ENCODE measurements around the gene MEA1.
"Not testable (repeated sequence)": the region's sequence is repeated elsewhere in the genome, so short reads cannot be mapped to it uniquely, and the experiment has no call there.

MEA1 gene

DNA sequence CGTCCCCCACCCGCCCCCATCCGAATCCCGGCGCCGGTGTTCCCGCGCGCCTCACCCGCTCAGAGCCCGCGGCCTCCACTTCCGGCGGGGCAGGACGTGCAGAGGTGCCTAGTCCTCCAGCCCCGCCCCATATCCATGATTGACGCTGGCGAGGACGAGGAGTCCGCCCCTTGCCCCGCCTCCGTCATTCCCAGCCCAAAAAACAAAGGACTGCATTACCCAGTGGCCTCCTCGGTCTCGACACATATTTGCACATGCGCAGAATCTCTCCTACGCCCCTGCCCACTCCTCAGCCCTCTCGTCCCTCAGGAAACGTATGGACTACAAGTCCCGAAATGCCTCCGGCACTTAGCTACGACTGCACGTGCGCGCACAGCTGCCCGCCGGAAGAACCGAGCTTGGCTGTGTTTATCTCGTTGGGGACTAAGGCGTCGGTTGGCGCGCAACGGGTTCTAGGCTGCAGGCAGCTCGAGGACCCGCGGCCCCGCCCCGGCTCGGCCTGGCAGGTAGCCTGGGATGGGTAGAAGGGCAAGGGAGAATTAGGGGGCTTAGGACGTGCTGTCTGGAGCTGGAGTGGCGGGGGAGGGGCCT lies at the start of gene MEA1, which contains the start of gene KLHDC3:
Gene MEA1 (minus strand): TSS at position 104 of the 591 bp plus-strand sequence. CDS start 133 bp downstream, outside the sequence.
Gene KLHDC3 (plus strand): TSS at position 407 of the 591 bp plus-strand sequence. CDS start 2,944 bp downstream, outside the sequence.
- DNase-seq (ENCODE audit: low read depth in 2 of 2) = peak; percentile 96 to 99

DNA sequence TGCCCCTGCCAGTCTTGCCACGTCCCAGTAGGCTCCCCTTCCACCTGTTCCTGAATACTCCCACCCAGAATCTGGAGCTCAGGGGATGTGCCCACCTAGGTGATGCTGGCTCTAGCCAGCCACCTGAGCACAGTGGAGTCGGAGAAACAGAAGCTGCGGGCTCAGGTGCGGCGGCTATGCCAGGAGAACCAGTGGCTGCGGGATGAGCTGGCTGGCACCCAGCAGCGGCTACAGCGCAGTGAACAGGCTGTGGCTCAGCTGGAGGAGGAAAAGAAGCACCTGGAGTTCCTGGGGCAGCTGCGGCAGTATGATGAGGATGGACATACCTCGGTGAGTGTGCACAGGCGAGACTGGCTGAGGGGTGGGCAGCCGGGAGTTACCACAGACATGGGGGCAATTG lies 49.1 kb upstream of the MEA1 start:
- no peak for DNase-seq (ENCODE audit: low read depth in 2 of 2)

DNA sequence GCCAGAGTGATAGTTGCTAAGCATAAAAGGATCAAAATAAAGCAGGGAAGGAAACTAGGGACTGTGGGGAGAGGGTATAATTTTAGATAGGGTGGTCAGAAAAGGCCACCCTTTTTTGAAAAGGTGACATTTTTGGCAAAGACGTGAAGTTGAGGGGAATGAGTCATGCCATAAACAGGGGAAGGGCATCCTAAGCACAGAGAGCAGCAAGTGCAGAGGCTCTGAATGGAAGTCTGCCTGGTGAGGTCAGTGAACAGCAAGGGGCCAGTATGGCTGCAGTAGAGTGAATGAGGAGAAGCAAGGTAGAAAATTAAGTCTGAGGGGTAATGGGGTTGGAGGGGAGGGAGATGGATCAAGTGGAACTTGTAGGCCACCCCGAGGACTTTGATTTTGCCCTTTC lies 48.1 kb upstream of the MEA1 start:
- DNase-seq (ENCODE audit: low read depth in 2 of 2) = no peak

DNA sequence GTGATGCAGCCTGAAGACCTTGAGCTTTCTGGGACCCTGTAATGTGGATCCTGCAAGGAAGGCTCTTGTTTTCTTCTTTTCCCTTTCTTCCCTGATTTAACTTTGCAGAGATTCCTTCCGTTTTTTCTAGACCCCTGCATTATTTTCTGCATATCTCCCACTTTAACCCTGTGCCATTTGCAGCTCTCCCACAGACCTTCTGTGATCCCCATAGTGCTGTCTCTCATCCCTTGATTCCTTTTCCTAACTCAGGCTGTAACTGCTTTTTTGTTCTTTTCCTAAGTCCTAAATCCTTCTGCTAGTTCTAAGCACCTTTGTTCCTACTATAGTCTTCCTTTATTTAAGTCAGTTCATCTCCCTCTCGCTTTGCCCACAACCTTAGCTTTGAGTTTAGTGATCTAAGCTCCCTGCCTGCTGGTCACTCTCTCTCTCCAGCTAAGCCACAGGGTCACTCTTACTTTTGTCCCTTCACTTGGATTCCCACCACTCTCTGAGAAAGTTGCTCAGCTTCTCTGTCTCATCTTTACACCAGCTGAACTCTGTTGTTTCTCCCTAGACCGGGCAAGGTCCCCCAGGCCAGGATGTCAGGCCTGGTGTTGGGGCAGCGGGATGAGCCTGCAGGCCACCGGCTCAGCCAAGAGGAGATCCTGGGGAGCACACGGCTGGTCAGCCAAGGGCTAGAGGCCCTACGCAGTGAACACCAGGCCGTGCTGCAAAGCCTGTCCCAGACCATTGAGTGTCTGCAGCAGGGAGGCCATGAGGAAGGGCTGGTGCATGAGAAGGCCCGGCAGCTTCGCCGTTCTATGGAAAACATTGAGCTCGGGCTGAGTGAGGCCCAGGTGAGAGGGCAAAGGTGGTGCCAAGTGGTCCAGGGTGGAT lies 47.2 kb upstream of the MEA1 start:
- DNase-seq (ENCODE audit: low read depth in 2 of 2) = no peak

DNA sequence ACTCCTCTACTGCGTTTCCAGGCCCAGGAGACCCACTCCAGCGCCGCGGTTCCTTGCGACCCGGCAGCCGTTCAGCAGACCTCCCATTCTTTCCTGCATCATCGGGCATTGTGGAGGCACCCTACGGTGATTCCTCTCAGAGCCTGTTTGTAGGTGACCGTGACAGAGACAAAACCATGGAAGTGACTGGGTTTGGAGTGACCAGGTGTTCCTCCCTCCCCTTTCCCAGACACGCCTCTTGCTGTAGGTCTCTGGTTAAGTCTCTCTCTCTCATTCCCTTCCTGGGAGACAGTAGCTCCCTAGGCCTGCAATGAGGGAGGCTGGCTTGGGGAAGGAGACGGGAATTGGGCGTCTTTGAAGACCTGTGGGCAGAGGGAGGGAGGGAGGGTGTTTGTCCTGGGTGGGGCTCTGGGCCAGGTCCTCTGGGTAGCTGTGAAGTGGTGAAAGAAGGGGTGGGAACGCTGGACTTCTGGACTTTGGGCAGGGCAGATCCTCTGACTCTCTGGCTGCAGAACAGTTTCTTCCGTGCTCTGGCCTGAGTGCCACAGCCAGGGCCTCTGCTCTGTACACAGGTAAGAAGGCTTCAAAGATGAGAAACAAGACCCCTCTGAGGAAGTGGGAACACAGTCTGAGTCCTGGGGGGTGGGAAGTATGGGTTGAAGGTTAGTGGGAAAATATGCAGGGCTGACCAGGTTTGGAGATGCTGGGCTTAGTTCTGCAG lies 46.4 kb upstream of the MEA1 start:
- DNase-seq (ENCODE audit: low read depth in 2 of 2) = no peak

DNA sequence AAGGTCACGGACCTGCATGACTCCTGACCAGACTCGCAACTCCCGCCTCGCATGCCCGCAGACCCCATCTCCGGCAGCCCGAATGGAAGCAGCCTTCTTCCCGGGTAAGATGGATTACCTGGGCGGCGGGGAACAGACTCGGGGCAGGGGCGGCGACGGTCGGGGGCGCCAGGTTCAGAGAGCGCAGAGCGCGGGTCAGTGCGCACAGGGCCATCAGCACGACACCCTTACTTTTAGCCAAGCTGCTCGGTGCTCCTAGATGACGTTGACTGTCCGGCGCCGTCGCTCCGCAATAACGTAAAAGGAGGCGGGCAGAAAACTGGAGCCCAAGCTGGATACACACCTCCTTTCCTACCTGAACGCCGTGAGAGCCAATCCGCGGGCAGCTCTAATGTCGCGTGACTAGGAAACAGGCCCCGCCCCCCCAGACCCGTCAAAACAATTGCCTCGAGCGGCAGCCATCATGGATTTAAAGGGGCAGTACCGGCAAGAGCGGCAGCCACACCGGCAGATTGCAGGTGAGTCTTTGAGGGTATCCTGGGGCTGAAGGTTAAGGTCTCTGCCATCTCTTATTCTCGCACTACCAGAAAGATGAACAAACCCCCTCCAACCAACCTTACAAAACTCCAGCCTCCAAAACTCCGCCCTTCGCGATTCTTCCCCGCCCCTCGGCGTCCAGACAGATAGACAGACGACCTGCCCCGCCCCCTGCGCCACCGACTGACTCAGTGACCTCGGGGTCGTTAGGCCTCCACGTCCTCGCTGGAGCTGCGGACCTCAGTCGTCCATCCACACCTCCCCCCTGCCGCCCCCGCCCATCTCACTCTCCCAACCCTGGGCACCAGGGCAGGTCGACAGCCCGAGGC lies 45.7 kb upstream of the MEA1 start, which contains the start of the genes KLC4 and MRPL2:
Gene KLC4 (plus strand): TSS at position 464 of the 866 bp plus-strand sequence. CDS start 1,705 bp downstream, outside the sequence.
Gene MRPL2 (minus strand): TSS at position 267 of the 866 bp plus-strand sequence. CDS start 53 bp downstream, at position 214.
- peak; percentile 97 to 98 for DNase-seq (ENCODE audit: low read depth in 2 of 2)

DNA sequence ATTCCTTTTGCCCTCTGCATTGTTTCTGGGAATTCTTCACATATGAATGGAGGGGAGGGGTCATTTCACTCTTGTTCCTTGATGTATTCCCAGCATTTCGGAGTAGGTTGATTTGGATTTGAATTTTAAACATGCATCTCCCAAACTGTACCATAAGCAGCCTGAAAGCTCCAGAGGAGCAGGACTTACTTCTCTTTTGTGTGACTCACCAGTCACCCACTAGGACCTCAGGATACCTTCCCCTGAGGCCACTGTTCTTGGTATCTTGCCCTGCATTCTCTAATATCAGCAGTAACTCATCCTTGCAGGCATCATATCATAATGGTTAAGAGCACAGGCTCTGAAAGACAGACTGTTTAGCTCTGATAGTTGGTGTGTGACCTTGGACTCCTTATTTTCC lies 44.8 kb upstream of the MEA1 start:
- no peak for DNase-seq (ENCODE audit: low read depth in 2 of 2)

DNA sequence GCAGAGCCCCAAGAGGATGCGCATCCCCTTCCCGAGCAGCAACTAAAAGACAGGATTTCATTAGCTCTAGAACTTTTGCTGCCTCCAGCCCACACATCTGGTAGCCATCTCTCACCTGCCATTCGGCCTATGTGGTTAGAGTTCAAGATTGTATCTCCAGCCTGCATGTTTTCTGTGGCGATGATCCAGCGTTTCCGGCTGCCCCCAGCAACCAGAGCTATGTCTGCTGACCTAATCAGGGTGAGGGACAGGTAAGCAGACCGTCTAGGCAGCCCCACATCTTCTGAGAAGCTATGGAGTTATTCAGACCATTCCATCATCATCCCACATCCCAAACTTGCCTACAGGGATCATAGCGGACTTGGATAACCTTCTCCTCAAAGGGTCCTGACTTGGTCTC lies 42.2 kb upstream of the MEA1 start:
- no peak for DNase-seq (ENCODE audit: low read depth in 2 of 2)

DNA sequence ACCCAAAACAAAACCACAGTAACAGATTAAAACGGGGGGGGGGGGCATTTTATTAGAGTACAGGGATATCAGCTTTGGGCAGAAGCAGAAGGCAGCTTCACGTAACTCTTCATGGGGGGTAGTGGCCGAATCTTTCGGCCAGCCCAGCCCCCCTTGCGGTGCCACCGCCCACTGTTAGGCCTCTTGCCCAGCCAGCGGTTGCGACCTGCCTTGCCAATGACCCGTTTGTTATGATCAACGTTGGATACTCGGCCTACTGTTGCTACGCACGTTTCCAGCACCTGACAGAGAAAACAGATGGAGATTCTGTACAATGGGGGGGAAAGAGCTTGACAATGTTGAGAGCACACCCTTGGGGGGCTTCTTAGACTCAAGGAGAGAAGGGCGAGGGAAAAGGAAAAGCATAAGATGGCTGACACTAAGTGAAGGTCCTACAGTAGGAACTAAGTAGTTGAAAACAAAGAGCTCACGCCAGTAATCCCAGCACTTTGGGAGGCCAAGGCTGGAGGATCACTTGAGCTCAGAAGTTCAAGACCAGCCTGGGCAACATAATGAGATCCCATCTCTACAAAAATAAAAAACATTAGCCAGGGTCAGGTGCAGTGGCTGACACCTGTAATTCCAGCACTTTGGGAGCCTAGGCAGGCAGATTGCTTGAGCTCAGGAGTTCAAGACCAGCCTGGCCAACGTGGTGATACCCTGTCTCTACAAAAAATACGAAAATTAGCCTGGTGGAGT lies 40.6 kb upstream of the MEA1 start:
- DNase-seq (ENCODE audit: low read depth in 2 of 2) = no peak

DNA sequence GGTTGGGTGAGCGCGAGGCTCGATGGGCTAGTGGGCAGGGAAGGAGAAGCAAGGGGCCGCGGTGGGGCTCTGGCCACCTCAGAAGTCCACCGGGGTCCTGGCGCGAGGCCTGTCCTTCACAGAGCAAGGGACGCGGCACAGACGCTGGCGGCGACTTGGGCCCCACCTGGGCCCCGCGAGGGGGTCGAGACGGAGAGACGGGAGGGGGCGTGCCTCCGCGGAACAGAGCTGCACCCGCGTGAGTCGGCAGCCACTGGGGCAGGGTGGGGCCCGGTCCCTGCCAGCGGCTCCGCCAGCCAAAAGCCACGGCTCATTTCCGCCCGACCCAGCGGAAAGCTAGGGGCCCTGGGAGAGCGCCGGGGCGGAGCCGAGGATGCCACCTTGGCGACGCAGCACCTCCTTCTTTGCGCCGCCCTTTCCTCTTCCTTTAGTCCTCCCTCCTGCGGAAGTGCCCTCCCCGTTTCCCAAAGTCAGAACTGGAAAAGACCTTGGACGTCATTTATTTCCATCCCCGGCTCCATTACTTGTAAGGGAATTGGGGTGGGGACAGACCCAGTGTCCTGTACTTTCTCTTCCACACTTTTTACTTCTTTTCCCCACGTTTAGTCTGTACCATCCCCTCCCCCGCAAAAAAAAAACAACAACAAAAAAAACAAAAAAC lies 39.9 kb upstream of the MEA1 start, which contains the start of gene CUL7:
Gene CUL7 (minus strand): TSS at position 307 of the 661 bp plus-strand sequence. CDS start 1,063 bp downstream, outside the sequence.
- peak; percentile 85 to 87 for DNase-seq (ENCODE audit: low read depth in 2 of 2)

DNA sequence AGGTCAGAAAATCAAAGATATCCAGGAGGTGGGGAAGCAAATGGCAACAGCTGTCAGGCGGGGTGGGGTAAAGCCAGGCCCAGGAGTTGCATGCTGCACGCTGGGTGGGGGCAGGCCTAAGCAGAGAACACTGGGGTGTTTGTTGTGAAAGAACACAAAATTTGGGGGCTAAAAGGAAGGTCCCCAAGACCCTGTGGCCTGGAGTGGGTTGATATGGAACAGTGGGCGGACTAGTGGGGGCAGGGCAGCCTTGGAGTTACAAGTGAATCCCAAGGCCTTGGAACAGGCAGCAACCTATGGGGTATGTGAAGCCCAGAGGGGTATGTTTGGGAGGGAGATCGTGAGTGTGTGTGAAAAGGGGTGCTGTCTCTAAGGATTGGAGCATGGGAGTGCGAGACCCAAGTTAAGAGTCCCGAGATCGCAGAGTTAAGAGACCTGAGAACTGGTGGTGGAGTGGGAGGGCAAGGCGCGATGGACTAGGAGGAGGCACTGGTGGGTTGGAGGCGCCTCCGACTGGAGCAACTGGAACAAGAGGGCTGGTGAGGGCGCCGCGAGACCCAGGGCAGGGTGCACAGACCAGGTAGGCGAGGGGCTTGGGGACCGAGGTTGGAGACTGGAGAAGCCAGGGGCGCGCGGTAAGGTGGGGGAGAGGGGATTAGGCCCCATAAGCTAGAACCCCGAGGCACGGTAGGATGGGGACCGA lies 39.2 kb upstream of the MEA1 start:
- DNase-seq (ENCODE audit: low read depth in 2 of 2) = peak in 1 of 2 experiments; percentile 10

DNA sequence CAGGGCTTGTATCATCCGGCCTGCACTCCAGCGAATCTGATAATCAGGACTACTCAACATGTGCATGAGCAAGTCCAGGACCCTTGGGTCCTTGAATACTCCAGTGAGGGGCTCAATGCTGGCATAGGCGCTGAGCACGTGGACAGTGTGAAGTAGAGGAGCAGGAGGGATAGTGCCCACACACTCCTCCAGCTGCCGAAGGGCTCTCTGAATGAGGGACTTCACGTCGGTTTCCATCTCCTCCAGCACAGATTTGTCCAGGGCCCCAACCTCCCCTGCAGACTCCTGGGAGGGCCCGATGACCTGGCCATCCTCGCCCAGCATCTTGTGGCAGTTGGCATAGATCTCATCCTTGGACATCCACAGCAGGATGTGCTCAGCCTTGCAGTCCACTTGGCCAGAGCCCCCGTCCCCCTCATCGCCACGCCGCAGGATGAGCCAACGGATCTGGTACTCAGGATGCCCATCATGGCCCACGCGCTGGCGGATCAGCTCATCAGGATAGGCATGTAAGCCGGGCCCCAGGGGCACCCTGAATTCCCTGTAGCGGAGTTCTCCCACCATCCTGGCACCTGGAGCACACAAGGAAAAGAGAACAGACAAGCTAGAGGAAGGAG lies 38.6 kb upstream of the MEA1 start:
- no peak for DNase-seq (ENCODE audit: low read depth in 2 of 2)

DNA sequence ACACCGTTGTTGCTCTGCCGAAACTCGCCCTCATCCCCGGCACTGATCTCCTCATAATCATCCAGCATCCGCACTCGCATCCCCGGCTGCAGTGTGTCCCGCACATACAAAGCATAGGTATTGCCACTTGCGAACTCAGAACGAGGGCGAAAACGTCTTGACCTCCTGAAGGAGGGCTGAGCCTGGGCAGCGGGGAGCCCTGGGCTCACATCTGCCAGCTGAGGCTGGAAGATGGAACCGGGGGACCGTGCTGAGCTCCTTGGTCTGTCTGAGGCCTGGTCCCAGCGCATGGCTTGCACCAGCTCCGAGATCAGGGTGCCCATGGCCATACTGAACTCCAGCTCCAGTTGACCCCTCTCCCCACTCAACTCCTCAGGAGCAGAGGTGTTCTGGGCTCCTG lies 37.2 kb upstream of the MEA1 start:
- DNase-seq (ENCODE audit: low read depth in 2 of 2) = no peak

DNA sequence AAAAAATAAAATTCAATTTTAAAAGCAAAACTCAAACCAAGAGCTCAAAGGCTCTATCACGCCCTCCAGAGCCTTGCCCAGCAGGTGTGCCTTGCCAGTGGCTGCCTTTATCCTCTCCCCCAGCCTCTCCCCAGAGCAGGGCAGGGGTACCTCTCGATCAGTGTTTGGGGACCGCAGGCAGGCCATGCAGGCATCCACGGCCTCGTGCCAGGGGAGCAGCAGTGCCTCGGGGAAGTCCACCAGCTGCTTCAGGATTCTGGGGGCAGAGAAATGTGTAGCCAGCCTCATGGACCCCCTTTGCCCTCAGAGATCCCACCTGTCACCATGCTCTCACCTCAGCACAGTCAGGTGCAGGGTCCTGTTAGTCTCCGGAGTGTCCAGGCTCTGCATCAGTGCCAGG lies 34.3 kb upstream of the MEA1 start:
- no peak for DNase-seq (ENCODE audit: low read depth in 2 of 2)

DNA sequence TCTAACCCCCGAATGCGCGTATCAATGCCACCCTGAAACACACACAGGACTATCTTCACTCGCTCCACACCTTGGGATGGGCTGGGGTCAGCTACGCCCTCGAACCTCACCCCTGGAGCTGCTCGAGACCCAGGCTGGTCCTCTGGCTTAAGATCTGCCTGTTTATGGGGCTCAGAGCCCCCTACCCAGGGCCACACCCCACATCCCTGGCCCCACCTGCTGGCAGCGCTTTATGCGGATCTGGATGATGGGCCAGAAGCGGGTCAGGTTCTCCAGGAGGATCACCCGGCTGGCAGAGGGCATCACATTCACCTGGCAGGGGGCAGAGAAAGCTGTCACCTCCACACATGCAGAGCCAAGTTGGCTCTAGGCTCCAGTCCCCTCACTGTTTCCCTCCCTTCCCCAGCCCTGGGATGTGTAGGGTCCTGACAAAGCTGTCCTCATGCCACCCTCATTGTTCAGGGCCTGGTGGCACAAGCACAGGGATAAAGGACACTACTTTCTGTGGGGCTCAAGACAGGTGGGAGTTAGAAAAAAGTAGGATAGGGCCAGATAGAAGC lies 31.7 kb upstream of the MEA1 start:
- DNase-seq (ENCODE audit: low read depth in 2 of 2) = no peak

DNA sequence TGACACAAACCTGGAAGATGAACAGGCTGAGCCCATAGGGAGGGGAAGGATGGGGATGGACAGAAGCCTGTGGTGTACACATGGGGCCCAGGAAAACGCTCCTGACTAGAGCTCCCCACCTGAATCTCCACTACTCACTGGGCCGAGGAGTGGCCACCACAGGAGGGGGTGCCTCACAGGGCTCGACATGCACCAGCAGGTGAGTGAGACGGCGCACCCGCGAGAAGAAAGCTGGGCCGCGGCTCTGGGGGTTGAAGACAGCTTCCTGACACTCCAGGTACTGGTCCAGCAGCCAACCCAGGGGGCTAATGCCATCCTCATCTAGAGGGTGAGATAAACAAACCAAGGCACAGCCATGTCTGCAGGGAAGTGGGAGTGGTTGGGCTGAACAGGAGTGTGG lies 29.6 kb upstream of the MEA1 start:
- no peak for DNase-seq (ENCODE audit: low read depth in 2 of 2)

DNA sequence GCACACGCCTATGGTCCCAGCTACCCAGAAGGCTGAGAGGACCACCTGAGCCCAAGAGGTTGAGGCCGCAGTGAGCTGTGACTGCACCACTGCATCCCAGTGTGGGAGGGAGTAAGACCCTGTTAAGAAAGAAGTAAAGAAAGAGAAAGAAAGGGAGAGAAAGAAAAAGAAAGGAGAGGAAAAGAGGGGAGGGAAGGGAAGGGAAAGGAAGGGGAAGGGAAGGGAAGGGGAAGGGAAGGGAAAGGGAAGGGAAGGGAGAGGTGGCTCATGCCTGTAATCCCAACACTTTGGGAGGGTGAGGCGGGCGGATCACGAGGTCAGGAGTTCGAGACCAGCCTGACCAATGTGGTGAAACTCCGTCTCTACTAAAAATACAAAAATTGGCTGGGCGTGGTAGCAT lies 27.7 kb upstream of the MEA1 start:
- not testable (repeated sequence) for DNase-seq (ENCODE audit: low read depth in 2 of 2)

DNA sequence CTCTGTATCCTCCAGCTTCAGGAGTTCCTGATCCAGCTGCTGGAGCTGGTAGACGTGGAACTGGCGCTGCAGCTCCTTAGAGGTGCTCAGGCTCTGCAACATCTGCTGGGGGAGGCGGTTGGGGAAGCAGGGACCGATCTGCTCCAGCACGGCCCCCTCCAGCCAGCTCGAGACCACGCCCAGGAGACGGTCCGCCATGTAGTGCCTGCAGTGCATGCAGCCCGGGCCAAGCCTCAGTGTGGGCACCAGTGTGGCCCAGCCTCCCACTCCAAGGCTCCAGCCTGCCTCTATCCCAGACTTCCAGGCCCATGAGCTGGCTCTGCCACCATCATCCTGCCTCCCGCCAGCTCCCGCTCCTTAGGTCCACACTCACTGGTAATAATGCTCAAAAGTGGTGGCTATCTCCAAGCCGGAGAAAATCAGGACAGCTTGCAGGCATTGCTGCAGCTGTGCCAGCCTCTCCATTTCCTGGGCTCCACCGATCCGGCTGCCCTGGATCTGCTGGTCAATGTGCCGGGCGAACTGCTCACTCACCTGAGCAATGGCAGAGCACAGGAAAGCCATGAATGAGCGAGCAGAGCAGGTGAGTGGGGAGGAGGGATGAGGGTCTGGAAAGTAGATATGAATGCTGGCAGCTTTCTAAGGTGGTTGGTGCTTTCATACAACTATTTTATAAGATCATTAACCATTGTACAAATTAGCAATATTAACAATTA lies 27.0 kb upstream of the MEA1 start:
- no peak for DNase-seq (ENCODE audit: low read depth in 2 of 2)
